Spleen (tissue), 11 donors: ENCODE results near the gene GSK3B. TPM values are rescaled to one million over a fixed set of nuclear protein-coding genes. Genes with fewer than 3 reads are reported as not detected.

Source experiments
- DNase-seq: peaks from one replicate; pipeline ENCODE4 v3.0.0-alpha.2; 2020
- H3K27ac ChIP-seq, 8 donors: fragments of 200-600 bp; sonication (generic) in 7 of 8; 1 replicate in 4 of 8; 2 replicates in 4 of 8; pipeline versions ENCODE4 v1.5.0 to v1.8.0; 2016 to 2021; ENCODE audit warnings: inconsistent platforms in 4 of 8, mild to moderate bottlenecking in 4 of 8, moderate library complexity in 1 of 8
- H3K27me3 ChIP-seq, 7 donors: fragments of 200-600 bp; sonication (generic) in 6 of 7; replicated peaks in 1 of 7; 1 replicate in 4 of 7; 2 replicates in 3 of 7; pipeline versions ENCODE4 v1.5.0 to v1.8.0; 2016 to 2021; ENCODE audit warnings: inconsistent platforms in 3 of 7, mild to moderate bottlenecking in 1 of 7
- H3K36me3 ChIP-seq, 6 donors: fragments of 200-600 bp; sonication (generic) in 5 of 6; 1 replicate in 4 of 6; 2 replicates in 2 of 6; pipeline versions ENCODE4 v1.5.0 to v1.8.0; 2016 to 2021; ENCODE audit warnings: inconsistent platforms in 2 of 6
- H3K4me1 ChIP-seq, 6 donors: fragments of 200-600 bp; sonication (generic) in 5 of 6; 1 replicate in 3 of 6; 2 replicates in 3 of 6; pipeline versions ENCODE4 v1.5.0 to v1.8.0; 2016 to 2021; ENCODE audit warnings: inconsistent platforms in 3 of 6
- H3K4me3 ChIP-seq, 8 donors: fragments of 200-600 bp; sonication (generic) in 7 of 8; 1 replicate in 4 of 8; 2 replicates in 4 of 8; pipeline versions ENCODE4 v1.5.0 to v1.8.0; 2016 to 2021; ENCODE audit warnings: inconsistent platforms in 4 of 8, mild to moderate bottlenecking in 4 of 8, moderate library complexity in 2 of 8
- H3K9me3 ChIP-seq, 8 donors: fragments of 200-600 bp; sonication (generic) in 7 of 8; 1 replicate in 4 of 8; 2 replicates in 4 of 8; pipeline versions ENCODE4 v1.5.0 to v1.8.0; 2016 to 2021; ENCODE audit warnings: inconsistent platforms in 4 of 8
- POLR2A ChIP-seq, 3 donors: fragments of 450-650 bp; IDR thresholded peaks; one replicate each; pipeline ENCODE4 v1.5.1; 2017; ENCODE audit warnings: antibody characterized with exemption in 3 of 3, mild to moderate bottlenecking in 1 of 3
- POLR2AphosphoS5 ChIP-seq, 3 donors: sonication (generic); formaldehyde crosslinking; IDR thresholded peaks; one replicate each; pipeline ENCODE4 v1.5.1; 2017; ENCODE audit warnings: antibody characterized with exemption in 3 of 3
- WGBS, 5 donors: extraction: QIAGEN DNeasy Blood & Tissue Kit in 3 of 5; methylation state at CpG; one replicate each; pipeline versions ENCODE4 v1.1.5 to v1.1.7; 2013 to 2018; 5-methylcytosine and 5-hydroxymethylcytosine counted together
- intact Hi-C: fragments of 100-400 bp; cut with DNase I; formaldehyde crosslinking; loops from one replicate; pipeline ENCODE4 v1.15.0; 2023; ENCODE audit warnings: low total_unique reads
- polyA plus RNA-seq, 3 donors: library from polyadenylated mRNA; stranded (reverse); fragments of 200-250 nt; gene quantifications; one replicate each; pipeline ENCODE4 v1.2.1, GENCODE V29; 2013
- total RNA-seq, 7 donors: library from RNA; depleted of rRNA in 3 of 7; stranded (reverse); fragments of >200 nt in 3 of 7; fragmentation: NEBNext Ultra II Directional in 4 of 7; extraction: Animal tissue kit (Norgen Biotek cat#: 25700) in 4 of 7; gene quantifications; one replicate each; pipeline versions ENCODE4 v1.1.0 to v1.2.1, GENCODE V29; 2016 to 2021
- TF ChIP-seq, protein P1 (sequence below), 11 experiments: fragments of 200-600 bp in 7 of 11; fragments of 450-650 bp in 4 of 11; sonication (generic) in 4 of 11; IDR thresholded peaks in 8 of 11; conservative IDR thresholded peaks in 3 of 11; 1 replicate in 7 of 11; 2 replicates in 4 of 11; pipeline versions ENCODE4 v1.4.0 to v1.8.0; 2016 to 2021; ENCODE audit warnings: antibody characterized with exemption in 11 of 11, inconsistent platforms in 4 of 11, mild to moderate bottlenecking in 1 of 11
- donor health status: healthy with polysubstance abuse.
- donor health status: DM: no; HTN: no; CAD: no; lungs with moderate emphysema.
- donor health status: DM: no; HTN: no; CAD: no.
- donor health status: Bipolar disorder and iron deficiency.
- donor health status: healthy.
- donor health status: DM: no; HTN: no; CAD: no.
- donor health status: DM: yes; HTN: yes; CAD: no.

The GSK3B gene
- total and polyA plus RNA-seq, 10 donors, result 4.7 to 62.2 (median 53.1) TPM

DNA sequence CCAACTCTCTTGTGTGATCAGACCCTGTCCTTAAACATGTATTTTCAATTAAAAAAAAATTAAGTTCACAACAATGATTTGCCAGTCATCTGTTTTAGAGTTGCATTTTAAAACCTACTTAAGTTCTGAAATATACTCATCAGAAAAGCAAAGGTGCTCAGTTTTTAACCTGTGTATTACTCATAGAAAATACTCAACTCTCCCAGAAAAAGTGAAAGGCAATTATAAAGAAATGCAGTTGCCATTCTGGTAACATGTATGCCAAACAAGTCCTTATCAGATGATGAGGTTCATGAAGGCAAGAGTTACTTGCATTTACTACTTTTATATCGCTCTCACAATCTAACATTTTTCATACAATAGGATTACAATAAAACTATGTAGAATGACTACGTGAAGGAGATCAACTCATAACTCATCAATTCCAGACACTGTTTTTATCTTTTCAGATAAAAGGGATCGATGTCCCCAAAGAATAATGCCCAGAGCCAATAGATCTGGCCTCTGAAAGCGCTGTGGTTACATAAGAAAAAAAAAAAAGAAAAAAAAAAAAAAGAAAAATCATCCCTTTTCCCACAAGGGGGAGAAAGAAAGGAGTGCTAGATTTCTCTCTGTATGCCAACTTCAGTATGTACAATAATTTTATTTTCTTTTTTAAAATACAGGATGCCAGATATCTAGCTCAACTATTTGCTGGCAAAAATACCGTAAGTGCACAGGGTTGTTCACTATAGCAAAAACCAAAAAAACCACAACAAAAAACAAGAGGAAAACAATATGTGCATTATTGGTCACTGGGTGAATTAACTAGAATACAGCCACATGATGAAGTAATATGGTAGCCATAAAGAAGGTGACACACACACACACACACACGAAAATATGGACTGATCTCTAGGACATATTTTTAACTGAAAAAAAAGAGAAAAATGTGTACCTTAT lies 175.0 kb downstream of the GSK3B start:
- Histone ChIP-seq H3K27me3 (no peaks in the 10 kb centered on the region), H3K36me3 (peaks cover 0 to 40% (median 3%) of the 10 kb centered on the region in 6 donors), H3K27ac (no peak overlapping the region), H3K4me1 (no peaks in the 10 kb centered on the region), H3K9me3 (peaks cover 0 to 11% (median 2%) of the 10 kb centered on the region in 8 donors), H3K4me3 (no peak overlapping the region)
- WGBS, 5 donors, result 91 to 94% (median 93%) methylated on average over 6 of the region's 6 CpGs
- intact Hi-C loops, result no loop called here
- TF ChIP-seq, protein P1, sequence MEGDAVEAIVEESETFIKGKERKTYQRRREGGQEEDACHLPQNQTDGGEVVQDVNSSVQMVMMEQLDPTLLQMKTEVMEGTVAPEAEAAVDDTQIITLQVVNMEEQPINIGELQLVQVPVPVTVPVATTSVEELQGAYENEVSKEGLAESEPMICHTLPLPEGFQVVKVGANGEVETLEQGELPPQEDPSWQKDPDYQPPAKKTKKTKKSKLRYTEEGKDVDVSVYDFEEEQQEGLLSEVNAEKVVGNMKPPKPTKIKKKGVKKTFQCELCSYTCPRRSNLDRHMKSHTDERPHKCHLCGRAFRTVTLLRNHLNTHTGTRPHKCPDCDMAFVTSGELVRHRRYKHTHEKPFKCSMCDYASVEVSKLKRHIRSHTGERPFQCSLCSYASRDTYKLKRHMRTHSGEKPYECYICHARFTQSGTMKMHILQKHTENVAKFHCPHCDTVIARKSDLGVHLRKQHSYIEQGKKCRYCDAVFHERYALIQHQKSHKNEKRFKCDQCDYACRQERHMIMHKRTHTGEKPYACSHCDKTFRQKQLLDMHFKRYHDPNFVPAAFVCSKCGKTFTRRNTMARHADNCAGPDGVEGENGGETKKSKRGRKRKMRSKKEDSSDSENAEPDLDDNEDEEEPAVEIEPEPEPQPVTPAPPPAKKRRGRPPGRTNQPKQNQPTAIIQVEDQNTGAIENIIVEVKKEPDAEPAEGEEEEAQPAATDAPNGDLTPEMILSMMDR (IDR thresholded peaks at IDR 0.05 in 8 of 11, conservative IDR thresholded peaks at IDR 0.05 in 3 of 11), result no peak
- TF ChIP-seq POLR2AphosphoS5 (IDR thresholded peaks at IDR 0.05), result no peak
- TF ChIP-seq POLR2A (IDR thresholded peaks at IDR 0.05), result no peak
- DNase-seq, result no peak

DNA sequence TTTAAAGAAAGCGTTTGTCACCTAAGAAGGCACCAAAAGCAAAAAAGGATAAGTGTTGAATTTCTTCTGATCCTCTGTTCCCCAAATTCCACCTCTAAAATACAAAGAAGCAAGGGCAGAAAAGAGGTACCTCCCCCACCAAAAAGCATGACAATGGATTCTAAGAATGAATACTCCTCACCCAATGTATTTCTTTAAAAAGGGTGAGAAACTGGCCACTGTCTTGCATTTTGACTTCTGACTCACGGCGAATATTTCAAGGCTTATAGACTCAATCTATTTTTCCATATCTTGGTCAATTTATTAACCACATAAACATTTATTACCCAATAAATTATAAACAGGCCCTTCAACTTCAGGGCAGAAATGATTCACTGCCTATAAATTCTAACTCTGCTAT lies 181.2 kb downstream of the GSK3B start:
- WGBS, 5 donors, result 90 to 95% (median 94%) methylated on average over 3 of the region's 3 CpGs
- H3K4me1 ChIP-seq, result peaks cover 0 to 5% (median 0%) of the 10 kb centered on the region in 6 donors
- no peaks in the 10 kb centered on the region for H3K9me3 ChIP-seq
- no peak overlapping the region for H3K27ac ChIP-seq
- no peak overlapping the region for H3K4me3 ChIP-seq
- peaks cover 0 to 70% (median 6%) of the 10 kb centered on the region in 6 donors for H3K36me3 ChIP-seq
- no peaks in the 10 kb centered on the region for H3K27me3 ChIP-seq
- intact Hi-C loops, result no loop called here
- TF ChIP-seq POLR2A (IDR thresholded peaks at IDR 0.05) (no peak), POLR2AphosphoS5 (IDR thresholded peaks at IDR 0.05) (no peak)
- TF ChIP-seq, protein P1 (IDR thresholded peaks at IDR 0.05 in 8 of 11, conservative IDR thresholded peaks at IDR 0.05 in 3 of 11), result no peak
- DNase-seq, result no peak

DNA sequence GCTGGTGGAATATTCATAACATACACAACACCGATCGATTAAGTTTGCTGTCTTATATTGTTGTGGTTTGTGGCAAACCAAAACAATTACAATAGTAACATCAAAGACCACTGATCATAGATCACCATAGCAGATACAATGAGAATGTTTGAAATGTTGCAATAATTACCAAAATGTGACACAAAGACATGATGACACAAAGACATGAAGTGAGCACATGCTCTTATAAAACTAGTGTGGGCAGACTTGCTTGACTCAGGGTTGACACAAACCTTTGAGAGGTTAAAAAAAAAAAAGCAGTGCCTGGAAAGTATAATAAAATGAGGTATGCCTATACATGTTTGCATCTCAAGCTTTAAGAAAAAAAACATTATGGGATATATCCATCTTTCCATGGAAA lies 182.0 kb downstream of the GSK3B start:
- TF ChIP-seq, protein P1 (IDR thresholded peaks at IDR 0.05 in 8 of 11, conservative IDR thresholded peaks at IDR 0.05 in 3 of 11), result no peak
- no peak for TF ChIP-seq POLR2AphosphoS5 (IDR thresholded peaks at IDR 0.05)
- TF ChIP-seq POLR2A (IDR thresholded peaks at IDR 0.05), result no peak
- intact Hi-C loops, result no loop called here
- no peak for DNase-seq
- H3K27me3 ChIP-seq, result no peaks in the 10 kb centered on the region
- H3K4me1 ChIP-seq, result peaks cover 0 to 5% (median 0%) of the 10 kb centered on the region in 6 donors
- WGBS, 5 donors, result 52 to 72% (median 58%) methylated on average over 2 of the region's 2 CpGs
- H3K9me3 ChIP-seq, result no peaks in the 10 kb centered on the region
- H3K27ac ChIP-seq, result no peak overlapping the region
- H3K4me3 ChIP-seq, result no peak overlapping the region
- peaks cover 0 to 70% (median 6%) of the 10 kb centered on the region in 6 donors for H3K36me3 ChIP-seq

DNA sequence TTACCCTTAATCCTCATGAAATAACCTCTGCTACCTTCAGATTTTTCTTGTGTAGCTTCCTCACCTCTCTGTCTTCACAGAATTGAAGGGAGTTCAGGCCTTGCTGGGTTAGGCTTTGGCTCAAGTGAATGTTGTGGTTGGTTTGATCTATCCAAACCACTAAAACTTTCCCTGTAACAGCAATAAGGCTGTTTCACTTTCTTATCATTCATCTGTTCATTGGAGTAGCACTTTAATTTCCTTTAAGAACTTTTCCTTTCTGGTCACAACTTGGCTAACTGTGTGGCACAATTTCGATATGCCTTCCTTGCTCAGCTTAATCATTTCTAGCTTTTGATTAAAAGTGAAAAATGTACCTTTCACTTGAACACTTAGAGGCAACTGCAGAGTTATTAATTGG lies 182.5 kb downstream of the GSK3B start:
- no peaks in the 10 kb centered on the region for H3K27me3 ChIP-seq
- H3K9me3 ChIP-seq, result no peaks in the 10 kb centered on the region
- peaks cover 0 to 70% (median 6%) of the 10 kb centered on the region in 6 donors for H3K36me3 ChIP-seq
- no peak for DNase-seq
- H3K27ac ChIP-seq, result no peak overlapping the region
- intact Hi-C loops, result no loop called here
- H3K4me3 ChIP-seq, result no peak overlapping the region
- 50 to 58% (median 55%) methylated on average over 1 of the region's 1 CpG for WGBS, 5 donors
- TF ChIP-seq POLR2A (IDR thresholded peaks at IDR 0.05) (no peak), POLR2AphosphoS5 (IDR thresholded peaks at IDR 0.05) (no peak)
- TF ChIP-seq, protein P1 (IDR thresholded peaks at IDR 0.05 in 8 of 11, conservative IDR thresholded peaks at IDR 0.05 in 3 of 11), result no peak
- peaks cover 0 to 5% (median 0%) of the 10 kb centered on the region in 6 donors for H3K4me1 ChIP-seq
